Liver (tissue), 3 donors: Measurements from ENCODE around the gene DRAXIN.

Experiments used
- CTCF ChIP-seq: fragments of 150-350 bp; IDR thresholded peaks from 2 replicates; pipeline ENCODE4 v1.5.1; 2017; ENCODE audit warnings: improper control_type of control experiment, low read depth, low read length; ENCODE audit not compliant: missing input control
- EGR1 ChIP-seq, 2 donors: IDR thresholded peaks; 2 replicates each; pipeline ENCODE4 v1.6.1; 2016 to 2018; ENCODE audit warnings: antibody characterized with exemption in 2 of 2, low read depth in 2 of 2
- JUND ChIP-seq, 2 donors: IDR thresholded peaks; 2 replicates each; pipeline ENCODE4 v1.6.1; 2016; ENCODE audit warnings: antibody characterized with exemption in 2 of 2
- MAX ChIP-seq: IDR thresholded peaks from 2 replicates; pipeline ENCODE4 v1.6.1; 2016; ENCODE audit warnings: antibody characterized with exemption
- RAD21 ChIP-seq, 2 donors: IDR thresholded peaks; 2 replicates each; pipeline ENCODE4 v1.6.1; 2016; ENCODE audit warnings: antibody characterized with exemption in 2 of 2, mild to moderate bottlenecking in 2 of 2
- REST ChIP-seq: IDR thresholded peaks from 2 replicates; pipeline ENCODE4 v1.6.1; 2016; ENCODE audit warnings: antibody characterized with exemption, mild to moderate bottlenecking
- RXRA ChIP-seq, 2 donors: IDR thresholded peaks; 2 replicates each; pipeline ENCODE4 v1.6.1; 2017 to 2018; ENCODE audit warnings: antibody characterized with exemption in 2 of 2, mild to moderate bottlenecking in 1 of 2
- TAF1 ChIP-seq: conservative IDR thresholded peaks from 2 replicates; pipeline ENCODE4 v1.6.1; 2016; ENCODE audit warnings: antibody characterized with exemption, mild to moderate bottlenecking
- YY1 ChIP-seq: IDR thresholded peaks from 2 replicates; pipeline ENCODE4 v1.6.1; 2016; ENCODE audit warnings: antibody characterized with exemption, mild to moderate bottlenecking
- ZBTB33 ChIP-seq: IDR thresholded peaks from 2 replicates; pipeline ENCODE4 v1.6.1; 2016; ENCODE audit warnings: antibody characterized with exemption
- donor health status: healthy.
- donor health status: healthy.

- TF ChIP-seq CTCF (no peak), YY1 (no peak), ZBTB33 (no peak), EGR1 (IDR thresholded peaks at IDR 0.05; ENCODE audit: low read depth in 2 of 2) (no peak), RXRA (IDR thresholded peaks at IDR 0.05) (no peak), MAX (no peak), TAF1 (no peak), JUND (IDR thresholded peaks at IDR 0.05) (no peak), REST (no peak), RAD21 (IDR thresholded peaks at IDR 0.05) (no peak)
Observed at GRCh38 chr1:11648732-11649158, 42.8 kb upstream of the DRAXIN start.
